Ishikawa (cell line): Measurements from ENCODE around the gene CRTAC1.

Experiments used
- CREB1 ChIP-seq: IDR thresholded peaks from 2 replicates; pipeline ENCODE4 v1.6.1; 2012; ENCODE audit warnings: low read depth
- EGR1 ChIP-seq: IDR thresholded peaks from 2 replicates; pipeline ENCODE4 v1.6.1; 2012
- EP300 ChIP-seq: IDR thresholded peaks from 2 replicates; pipeline ENCODE4 v1.6.1; 2012; ENCODE audit warnings: borderline replicate concordance
- NFIC ChIP-seq: IDR thresholded peaks from 2 replicates; pipeline ENCODE4 v1.6.1; 2012
- RAD21 ChIP-seq: IDR thresholded peaks from 2 replicates; pipeline ENCODE4 v1.6.1; 2012; ENCODE audit warnings: low read depth
- REST ChIP-seq: IDR thresholded peaks from 2 replicates; pipeline ENCODE4 v1.6.1; 2012; ENCODE audit warnings: low read depth, mild to moderate bottlenecking
- TAF1 ChIP-seq: IDR thresholded peaks from 2 replicates; pipeline ENCODE4 v1.6.1; 2012; ENCODE audit warnings: low read depth, mild to moderate bottlenecking
- TCF12 ChIP-seq: IDR thresholded peaks from 2 replicates; pipeline ENCODE4 v1.6.1; 2012; ENCODE audit warnings: low read depth
- TEAD4 ChIP-seq: IDR thresholded peaks from 2 replicates; pipeline ENCODE4 v1.6.1; 2012
- YY1 ChIP-seq: IDR thresholded peaks from 2 replicates; pipeline ENCODE4 v1.6.1; 2012; ENCODE audit warnings: low read depth
- ZBTB7A ChIP-seq: IDR thresholded peaks from 2 replicates; pipeline ENCODE4 v1.6.1; 2012; ENCODE audit warnings: low read depth
- TF ChIP-seq, protein P1 (sequence below): IDR thresholded peaks from 2 replicates; pipeline ENCODE4 v1.6.1; 2012
- TF ChIP-seq, protein P2 (sequence below): IDR thresholded peaks from 2 replicates; pipeline ENCODE4 v1.6.1; 2012

GRCh38 chr10:97914837-97915211, 115.6 kb downstream of the CRTAC1 start:
- TF ChIP-seq EP300, result no peak
- no peak for TF ChIP-seq TEAD4
- TF ChIP-seq TAF1, result no peak
- TF ChIP-seq, protein P1, sequence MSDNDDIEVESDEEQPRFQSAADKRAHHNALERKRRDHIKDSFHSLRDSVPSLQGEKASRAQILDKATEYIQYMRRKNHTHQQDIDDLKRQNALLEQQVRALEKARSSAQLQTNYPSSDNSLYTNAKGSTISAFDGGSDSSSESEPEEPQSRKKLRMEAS, result no peak
- TF ChIP-seq YY1, result no peak
- 0 out of 2 replicates have a peak, but pooled peaks have one; percentile 18 for TF ChIP-seq REST
- TF ChIP-seq EGR1, result no peak
- TF ChIP-seq ZBTB7A, result no peak
- no peak for TF ChIP-seq CREB1
- peak; percentile 98 for TF ChIP-seq RAD21
- TF ChIP-seq NFIC, result 0 out of 2 replicates have a peak, but pooled peaks have one; percentile 23
- TF ChIP-seq, protein P2, sequence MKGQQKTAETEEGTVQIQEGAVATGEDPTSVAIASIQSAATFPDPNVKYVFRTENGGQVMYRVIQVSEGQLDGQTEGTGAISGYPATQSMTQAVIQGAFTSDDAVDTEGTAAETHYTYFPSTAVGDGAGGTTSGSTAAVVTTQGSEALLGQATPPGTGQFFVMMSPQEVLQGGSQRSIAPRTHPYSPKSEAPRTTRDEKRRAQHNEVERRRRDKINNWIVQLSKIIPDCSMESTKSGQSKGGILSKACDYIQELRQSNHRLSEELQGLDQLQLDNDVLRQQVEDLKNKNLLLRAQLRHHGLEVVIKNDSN, result no peak
- no peak for TF ChIP-seq TCF12
